GM19240 (cell line): ENCODE data around the gene ITM2B.
"Not testable (repeated sequence)": the region's sequence is repeated elsewhere in the genome, so short reads cannot be mapped to it uniquely, and the experiment has no call there.

Experiments
- DNase-seq: peaks from one replicate; pipeline ENCODE4 v3.0.0; 2011; ENCODE audit warnings: low spot score; ENCODE audit not compliant: insufficient read length

The ITM2B gene

GRCh38 chr13:48233046-48233888, at the start of gene ITM2B:
Gene ITM2B (plus strand): TSS chr13:48233206. CDS start chr13:48233361, 155 bp downstream.
- peak; percentile 20 for DNase-seq

- no peak for DNase-seq
Observed at GRCh38 chr13:48184260-48184659, 48.7 kb upstream of the ITM2B start.

- no peak for DNase-seq
Observed at GRCh38 chr13:48185018-48185417, 48.0 kb upstream of the ITM2B start.

GRCh38 chr13:48186722-48187121, 46.3 kb upstream of the ITM2B start:
- no peak for DNase-seq

GRCh38 chr13:48188131-48188530, 44.9 kb upstream of the ITM2B start:
- DNase-seq = no peak

GRCh38 chr13:48188601-48189000, 44.4 kb upstream of the ITM2B start:
- no peak for DNase-seq

GRCh38 chr13:48189171-48189570, 43.8 kb upstream of the ITM2B start:
- DNase-seq = no peak

GRCh38 chr13:48192411-48192935, 40.5 kb upstream of the ITM2B start:
- DNase-seq = no peak

GRCh38 chr13:48194379-48194754, 38.6 kb upstream of the ITM2B start:
- DNase-seq = no peak

GRCh38 chr13:48199404-48199946, 33.5 kb upstream of the ITM2B start:
- DNase-seq = no peak

GRCh38 chr13:48201044-48201443, 32.0 kb upstream of the ITM2B start:
- no peak for DNase-seq

GRCh38 chr13:48207207-48207606, 25.8 kb upstream of the ITM2B start:
- DNase-seq = not testable (repeated sequence)

- no peak for DNase-seq
Observed at GRCh38 chr13:48210178-48210577, 22.8 kb upstream of the ITM2B start.

- no peak for DNase-seq
Observed at GRCh38 chr13:48214519-48215121, 18.4 kb upstream of the ITM2B start.

GRCh38 chr13:48215511-48216203, 17.3 kb upstream of the ITM2B start:
- DNase-seq = not testable (repeated sequence)

- DNase-seq = no peak
Observed at GRCh38 chr13:48216204-48216711, 16.7 kb upstream of the ITM2B start.

GRCh38 chr13:48220592-48220980, 12.4 kb upstream of the ITM2B start:
- no peak for DNase-seq

- no peak for DNase-seq
Observed at GRCh38 chr13:48220981-48221685, 11.9 kb upstream of the ITM2B start.

GRCh38 chr13:48221686-48222187, 11.3 kb upstream of the ITM2B start:
- no peak for DNase-seq

- no peak for DNase-seq
Observed at GRCh38 chr13:48222358-48223301, 10.4 kb upstream of the ITM2B start.
